Measurements from ENCODE around the gene PCDHGA2.
A peak's percentile ranks its signal among the peaks of the same experiment; 100 is the strongest.
"Not testable (repeated sequence)": the region's sequence is repeated elsewhere in the genome, so short reads cannot be mapped to it uniquely, and the experiment has no call there.

PCDHGA2 gene

DNA sequence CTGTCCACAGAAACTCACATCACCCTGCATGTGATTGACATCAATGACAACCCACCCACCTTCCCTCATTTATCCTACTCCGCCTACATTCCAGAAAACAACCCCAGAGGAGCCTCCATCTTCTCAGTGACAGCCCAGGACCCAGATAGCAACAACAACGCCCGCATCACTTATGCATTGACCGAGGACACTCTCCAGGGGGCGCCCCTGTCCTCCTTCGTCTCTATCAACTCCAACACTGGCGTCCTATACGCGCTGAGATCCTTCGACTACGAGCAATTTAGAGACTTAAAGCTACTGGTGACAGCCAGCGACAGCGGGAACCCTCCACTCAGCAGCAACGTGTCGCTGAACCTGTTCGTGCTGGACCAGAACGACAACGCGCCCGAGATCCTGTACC, 6.8 kb downstream of the PCDHGA2 start:
- Histone ChIP-seq H3K27me3 (ENCODE audit: insufficient read depth, poor library complexity, severe bottlenecking) (no peaks in the 10 kb centered on the region), H3K27ac (replicated peaks) (no peak overlapping the region), H3K4me3 (replicated peaks; ENCODE audit: insufficient read depth, low read length) (no peak overlapping the region)
- TF ChIP-seq SPI1 (IDR thresholded peaks at IDR 0.05; ENCODE audit: borderline replicate concordance, low read depth) = no peak
- TF ChIP-seq, protein P1, sequence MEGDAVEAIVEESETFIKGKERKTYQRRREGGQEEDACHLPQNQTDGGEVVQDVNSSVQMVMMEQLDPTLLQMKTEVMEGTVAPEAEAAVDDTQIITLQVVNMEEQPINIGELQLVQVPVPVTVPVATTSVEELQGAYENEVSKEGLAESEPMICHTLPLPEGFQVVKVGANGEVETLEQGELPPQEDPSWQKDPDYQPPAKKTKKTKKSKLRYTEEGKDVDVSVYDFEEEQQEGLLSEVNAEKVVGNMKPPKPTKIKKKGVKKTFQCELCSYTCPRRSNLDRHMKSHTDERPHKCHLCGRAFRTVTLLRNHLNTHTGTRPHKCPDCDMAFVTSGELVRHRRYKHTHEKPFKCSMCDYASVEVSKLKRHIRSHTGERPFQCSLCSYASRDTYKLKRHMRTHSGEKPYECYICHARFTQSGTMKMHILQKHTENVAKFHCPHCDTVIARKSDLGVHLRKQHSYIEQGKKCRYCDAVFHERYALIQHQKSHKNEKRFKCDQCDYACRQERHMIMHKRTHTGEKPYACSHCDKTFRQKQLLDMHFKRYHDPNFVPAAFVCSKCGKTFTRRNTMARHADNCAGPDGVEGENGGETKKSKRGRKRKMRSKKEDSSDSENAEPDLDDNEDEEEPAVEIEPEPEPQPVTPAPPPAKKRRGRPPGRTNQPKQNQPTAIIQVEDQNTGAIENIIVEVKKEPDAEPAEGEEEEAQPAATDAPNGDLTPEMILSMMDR (IDR thresholded peaks at IDR 0.05; ENCODE audit: insufficient read depth, low read length) = no peak
- TF ChIP-seq, protein P2, sequence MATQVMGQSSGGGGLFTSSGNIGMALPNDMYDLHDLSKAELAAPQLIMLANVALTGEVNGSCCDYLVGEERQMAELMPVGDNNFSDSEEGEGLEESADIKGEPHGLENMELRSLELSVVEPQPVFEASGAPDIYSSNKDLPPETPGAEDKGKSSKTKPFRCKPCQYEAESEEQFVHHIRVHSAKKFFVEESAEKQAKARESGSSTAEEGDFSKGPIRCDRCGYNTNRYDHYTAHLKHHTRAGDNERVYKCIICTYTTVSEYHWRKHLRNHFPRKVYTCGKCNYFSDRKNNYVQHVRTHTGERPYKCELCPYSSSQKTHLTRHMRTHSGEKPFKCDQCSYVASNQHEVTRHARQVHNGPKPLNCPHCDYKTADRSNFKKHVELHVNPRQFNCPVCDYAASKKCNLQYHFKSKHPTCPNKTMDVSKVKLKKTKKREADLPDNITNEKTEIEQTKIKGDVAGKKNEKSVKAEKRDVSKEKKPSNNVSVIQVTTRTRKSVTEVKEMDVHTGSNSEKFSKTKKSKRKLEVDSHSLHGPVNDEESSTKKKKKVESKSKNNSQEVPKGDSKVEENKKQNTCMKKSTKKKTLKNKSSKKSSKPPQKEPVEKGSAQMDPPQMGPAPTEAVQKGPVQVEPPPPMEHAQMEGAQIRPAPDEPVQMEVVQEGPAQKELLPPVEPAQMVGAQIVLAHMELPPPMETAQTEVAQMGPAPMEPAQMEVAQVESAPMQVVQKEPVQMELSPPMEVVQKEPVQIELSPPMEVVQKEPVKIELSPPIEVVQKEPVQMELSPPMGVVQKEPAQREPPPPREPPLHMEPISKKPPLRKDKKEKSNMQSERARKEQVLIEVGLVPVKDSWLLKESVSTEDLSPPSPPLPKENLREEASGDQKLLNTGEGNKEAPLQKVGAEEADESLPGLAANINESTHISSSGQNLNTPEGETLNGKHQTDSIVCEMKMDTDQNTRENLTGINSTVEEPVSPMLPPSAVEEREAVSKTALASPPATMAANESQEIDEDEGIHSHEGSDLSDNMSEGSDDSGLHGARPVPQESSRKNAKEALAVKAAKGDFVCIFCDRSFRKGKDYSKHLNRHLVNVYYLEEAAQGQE (IDR thresholded peaks at IDR 0.05; ENCODE audit: insufficient replicate concordance, low read depth) = no peak
- no peak for TF ChIP-seq POLR2AphosphoS5 (IDR thresholded peaks at IDR 0.05; ENCODE audit: low read depth)
- no peak for TF ChIP-seq GABPA (IDR thresholded peaks at IDR 0.05; ENCODE audit: low read depth)
- no peak for DNase-seq (ENCODE audit: low read depth in 1 of 2, low spot score in 1 of 2)

DNA sequence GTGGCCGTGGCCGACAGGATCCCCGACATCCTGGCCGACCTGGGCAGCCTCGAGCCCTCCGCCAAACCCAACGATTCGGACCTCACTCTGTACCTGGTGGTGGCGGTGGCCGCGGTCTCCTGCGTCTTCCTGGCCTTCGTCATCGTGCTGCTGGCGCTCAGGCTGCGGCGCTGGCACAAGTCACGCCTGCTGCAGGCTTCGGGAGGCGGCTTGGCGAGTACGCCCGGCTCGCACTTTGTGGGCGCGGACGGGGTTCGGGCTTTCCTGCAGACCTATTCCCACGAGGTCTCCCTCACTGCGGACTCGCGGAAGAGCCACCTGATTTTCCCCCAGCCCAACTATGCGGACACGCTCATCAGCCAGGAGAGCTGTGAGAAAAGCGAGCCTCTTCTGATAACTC, 7.5 kb downstream of the PCDHGA2 start:
- not testable (repeated sequence) for H3K27ac ChIP-seq (replicated peaks); H3K27me3 ChIP-seq (ENCODE audit: insufficient read depth, poor library complexity, severe bottlenecking); H3K4me3 ChIP-seq (replicated peaks; ENCODE audit: insufficient read depth, low read length); DNase-seq (ENCODE audit: low read depth in 1 of 2, low spot score in 1 of 2)

DNA sequence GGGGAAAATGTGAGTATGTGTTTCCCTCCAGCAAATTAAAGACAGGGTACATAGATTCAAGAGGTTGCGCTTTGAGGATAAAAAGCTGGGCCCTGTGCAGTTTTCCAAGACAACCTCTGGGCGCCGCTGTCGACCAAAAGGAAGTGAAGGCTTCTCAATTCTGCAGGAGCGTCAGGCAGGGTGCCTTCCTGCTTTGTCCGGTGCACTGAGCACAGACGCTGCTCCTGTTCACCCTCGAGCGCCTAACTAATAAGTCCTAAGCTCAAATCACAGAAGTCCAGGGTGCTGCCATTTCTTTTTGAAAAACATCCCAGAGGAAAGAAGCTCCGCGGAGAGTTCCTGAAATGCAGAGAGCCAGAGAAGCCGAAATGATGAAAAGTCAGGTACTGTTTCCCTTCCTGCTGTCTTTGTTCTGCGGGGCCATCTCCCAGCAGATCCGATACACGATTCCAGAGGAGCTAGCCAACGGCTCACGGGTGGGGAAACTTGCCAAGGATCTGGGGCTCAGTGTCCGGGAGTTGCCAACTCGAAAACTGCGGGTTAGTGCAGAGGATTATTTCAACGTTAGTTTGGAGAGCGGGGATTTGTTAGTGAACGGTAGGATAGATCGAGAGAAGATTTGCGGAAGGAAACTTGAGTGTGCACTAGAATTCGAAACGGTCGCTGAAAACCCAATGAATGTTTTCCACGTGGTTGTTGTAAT, 11.5 kb downstream of the PCDHGA2 start, which contains the start of gene PCDHGB1:
PCDHGB1 (plus strand) TSS at position 183 of the 703 bp plus-strand sequence; CDS start at position 345, 162 bp downstream.
- H3K27me3 ChIP-seq (ENCODE audit: insufficient read depth, poor library complexity, severe bottlenecking) = no peaks in the 10 kb centered on the region
- H3K27ac ChIP-seq (replicated peaks) = no peak within 1 kb of the TSS
- no peak within 1 kb of the TSS for H3K4me3 ChIP-seq (replicated peaks; ENCODE audit: insufficient read depth, low read length)
- no peak for TF ChIP-seq SPI1 (IDR thresholded peaks at IDR 0.05; ENCODE audit: borderline replicate concordance, low read depth)
- TF ChIP-seq, protein P1 (IDR thresholded peaks at IDR 0.05; ENCODE audit: insufficient read depth, low read length) = peak; percentile 32
- peak in 1 of 2 experiments; percentile 46 for DNase-seq (ENCODE audit: low read depth in 1 of 2, low spot score in 1 of 2)

DNA sequence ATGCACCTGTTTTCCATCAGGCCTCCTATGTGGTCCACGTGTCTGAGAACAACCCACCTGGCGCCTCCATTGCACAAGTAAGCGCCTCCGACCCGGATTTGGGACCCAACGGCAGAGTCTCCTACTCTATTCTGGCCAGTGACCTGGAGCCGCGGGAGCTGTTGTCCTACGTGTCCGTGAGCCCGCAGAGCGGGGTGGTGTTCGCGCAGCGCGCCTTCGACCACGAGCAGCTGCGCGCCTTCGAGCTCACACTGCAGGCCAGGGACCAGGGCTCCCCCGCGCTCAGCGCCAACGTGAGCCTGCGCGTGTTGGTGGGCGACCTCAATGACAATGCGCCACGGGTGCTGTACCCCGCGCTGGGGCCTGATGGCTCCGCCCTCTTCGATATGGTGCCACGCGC, 13.0 kb downstream of the PCDHGA2 start:
- Histone ChIP-seq H3K27me3 (ENCODE audit: insufficient read depth, poor library complexity, severe bottlenecking) (no peaks in the 10 kb centered on the region), H3K4me3 (replicated peaks; ENCODE audit: insufficient read depth, low read length) (no peak overlapping the region), H3K27ac (replicated peaks) (no peak overlapping the region)
- TF ChIP-seq, protein P1 (IDR thresholded peaks at IDR 0.05; ENCODE audit: insufficient read depth, low read length) = no peak
- TF ChIP-seq GABPA (IDR thresholded peaks at IDR 0.05; ENCODE audit: low read depth) = no peak
- no peak for TF ChIP-seq SPI1 (IDR thresholded peaks at IDR 0.05; ENCODE audit: borderline replicate concordance, low read depth)
- TF ChIP-seq, protein P2 (IDR thresholded peaks at IDR 0.05; ENCODE audit: insufficient replicate concordance, low read depth) = no peak
- TF ChIP-seq POLR2AphosphoS5 (IDR thresholded peaks at IDR 0.05; ENCODE audit: low read depth) = no peak
- DNase-seq (ENCODE audit: low read depth in 1 of 2, low spot score in 1 of 2) = no peak

Measured in HL-60 (cell line).